ENCODE measurements around the gene ANTKMT. TPM values are rescaled to one million over a fixed set of nuclear protein-coding genes. Genes with fewer than 3 reads are reported as not detected.

ANTKMT gene
- total RNA-seq, 1 donor from 2014 or later, result 22.6 TPM

DNA sequence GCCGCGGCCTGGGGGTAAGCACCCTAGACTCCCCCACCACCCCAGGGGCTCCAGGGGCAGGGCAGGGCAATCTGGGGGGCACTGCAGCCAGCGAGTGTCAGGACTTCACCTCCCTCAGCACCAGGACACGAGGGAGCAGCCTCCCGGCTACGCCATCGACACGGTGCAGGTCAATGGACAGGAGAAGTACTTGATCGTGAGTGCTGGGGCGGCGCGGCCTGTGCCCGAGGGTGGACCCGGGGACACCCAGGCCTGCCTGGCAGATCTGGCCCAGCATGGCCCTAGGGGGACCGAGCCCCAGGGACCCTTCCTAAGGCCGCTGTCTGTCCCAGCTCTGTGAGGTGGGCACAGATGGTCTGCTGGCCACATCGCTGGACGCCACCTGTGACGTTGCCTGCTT lies 48.6 kb upstream of the ANTKMT start:
- Histone ChIP-seq H2AFZ (ENCODE audit: low read depth, low read length) (no peak overlapping the region), H3K4me3 (ENCODE audit: insufficient read depth, low read depth, low read length) (no peak overlapping the region), H3K4me2 (ENCODE audit: low read length) (no peak overlapping the region), H3K79me2 (ENCODE audit: insufficient read depth, low read length) (peaks cover 35% of the 10 kb centered on the region), H3K9ac (ENCODE audit: low read length) (no peak overlapping the region), H3K27me3 (ENCODE audit: insufficient read depth, low read length) (no peaks in the 10 kb centered on the region), H3K27ac (ENCODE audit: low read depth, low read length) (no peak overlapping the region), H3K4me1 (ENCODE audit: insufficient read depth, low read length) (peaks cover 11% of the 10 kb centered on the region), H3K9me3 (ENCODE audit: insufficient read depth, low read depth, low read length) (no peaks in the 10 kb centered on the region), H4K20me1 (ENCODE audit: insufficient read depth, low read length) (peaks cover 59% of the 10 kb centered on the region), H3K36me3 (ENCODE audit: insufficient read depth, low read length) (no peaks in the 10 kb centered on the region)
- no peaks in the 10 kb centered on the region for H3K27me3 Mint-ChIP-seq (ENCODE audit: low read depth, unreplicated experiment)
- peaks cover 2% of the 10 kb centered on the region for H3K36me3 Mint-ChIP-seq (ENCODE audit: low read depth, unreplicated experiment)
- H3K4me3 Mint-ChIP-seq (ENCODE audit: unreplicated experiment), result no peak overlapping the region
- no peak for FAIRE-seq
- TF ChIP-seq, protein P1, sequence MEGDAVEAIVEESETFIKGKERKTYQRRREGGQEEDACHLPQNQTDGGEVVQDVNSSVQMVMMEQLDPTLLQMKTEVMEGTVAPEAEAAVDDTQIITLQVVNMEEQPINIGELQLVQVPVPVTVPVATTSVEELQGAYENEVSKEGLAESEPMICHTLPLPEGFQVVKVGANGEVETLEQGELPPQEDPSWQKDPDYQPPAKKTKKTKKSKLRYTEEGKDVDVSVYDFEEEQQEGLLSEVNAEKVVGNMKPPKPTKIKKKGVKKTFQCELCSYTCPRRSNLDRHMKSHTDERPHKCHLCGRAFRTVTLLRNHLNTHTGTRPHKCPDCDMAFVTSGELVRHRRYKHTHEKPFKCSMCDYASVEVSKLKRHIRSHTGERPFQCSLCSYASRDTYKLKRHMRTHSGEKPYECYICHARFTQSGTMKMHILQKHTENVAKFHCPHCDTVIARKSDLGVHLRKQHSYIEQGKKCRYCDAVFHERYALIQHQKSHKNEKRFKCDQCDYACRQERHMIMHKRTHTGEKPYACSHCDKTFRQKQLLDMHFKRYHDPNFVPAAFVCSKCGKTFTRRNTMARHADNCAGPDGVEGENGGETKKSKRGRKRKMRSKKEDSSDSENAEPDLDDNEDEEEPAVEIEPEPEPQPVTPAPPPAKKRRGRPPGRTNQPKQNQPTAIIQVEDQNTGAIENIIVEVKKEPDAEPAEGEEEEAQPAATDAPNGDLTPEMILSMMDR (IDR thresholded peaks at IDR 0.05; ENCODE audit: insufficient read depth, low read depth, low read length), result no peak
- no peak for TF ChIP-seq EZH2 (IDR thresholded peaks at IDR 0.05; ENCODE audit: insufficient read depth, low read length)
- DNase-seq (ENCODE audit: low read depth), result no peak
- H3K27ac Mint-ChIP-seq (ENCODE audit: unreplicated experiment), result no peak overlapping the region
- H3K4me1 Mint-ChIP-seq (ENCODE audit: low read depth, unreplicated experiment), result peaks cover 2% of the 10 kb centered on the region
- H3K9me3 Mint-ChIP-seq (ENCODE audit: unreplicated experiment), result no peaks in the 10 kb centered on the region

DNA sequence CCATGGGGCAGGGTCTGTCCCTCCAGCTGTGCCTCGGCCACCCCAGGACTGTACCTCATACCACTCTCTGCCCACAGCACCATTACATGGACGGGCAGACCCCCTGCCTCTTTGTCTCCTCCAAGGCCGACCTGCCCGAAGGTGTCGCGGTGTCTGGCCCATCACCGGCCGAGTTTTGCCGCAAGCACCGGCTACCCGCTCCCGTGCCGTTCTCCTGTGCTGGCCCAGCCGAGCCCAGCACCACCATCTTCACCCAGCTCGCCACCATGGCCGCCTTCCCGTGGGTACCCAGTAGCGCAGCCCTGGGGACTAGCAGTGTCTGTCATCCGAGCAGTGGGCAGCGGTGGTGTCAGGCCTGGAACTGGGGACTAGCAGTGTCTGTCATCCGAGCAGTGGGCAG lies 48.1 kb upstream of the ANTKMT start:
- FAIRE-seq (no peak), DNase-seq (ENCODE audit: low read depth) (no peak)
- Mint-ChIP-seq H3K27ac (ENCODE audit: unreplicated experiment) (peak overlapping the region; percentile 26), H3K4me1 (ENCODE audit: low read depth, unreplicated experiment) (peaks cover 2% of the 10 kb centered on the region), H3K4me3 (ENCODE audit: unreplicated experiment) (no peak overlapping the region), H3K27me3 (ENCODE audit: low read depth, unreplicated experiment) (no peaks in the 10 kb centered on the region), H3K9me3 (ENCODE audit: unreplicated experiment) (no peaks in the 10 kb centered on the region), H3K36me3 (ENCODE audit: low read depth, unreplicated experiment) (peaks cover 2% of the 10 kb centered on the region)
- H3K4me2 ChIP-seq (ENCODE audit: low read length), result no peak overlapping the region
- no peaks in the 10 kb centered on the region for H3K36me3 ChIP-seq (ENCODE audit: insufficient read depth, low read length)
- H3K27ac ChIP-seq (ENCODE audit: low read depth, low read length), result no peak overlapping the region
- no peak overlapping the region for H3K9ac ChIP-seq (ENCODE audit: low read length)
- H3K4me1 ChIP-seq (ENCODE audit: insufficient read depth, low read length), result peaks cover 11% of the 10 kb centered on the region
- no peaks in the 10 kb centered on the region for H3K9me3 ChIP-seq (ENCODE audit: insufficient read depth, low read depth, low read length)
- H3K4me3 ChIP-seq (ENCODE audit: insufficient read depth, low read depth, low read length), result no peak overlapping the region
- H3K27me3 ChIP-seq (ENCODE audit: insufficient read depth, low read length), result no peaks in the 10 kb centered on the region
- TF ChIP-seq, protein P1 (IDR thresholded peaks at IDR 0.05; ENCODE audit: insufficient read depth, low read depth, low read length), result no peak
- no peak for TF ChIP-seq EZH2 (IDR thresholded peaks at IDR 0.05; ENCODE audit: insufficient read depth, low read length)
- H3K79me2 ChIP-seq (ENCODE audit: insufficient read depth, low read length), result peaks cover 35% of the 10 kb centered on the region
- peaks cover 59% of the 10 kb centered on the region for H4K20me1 ChIP-seq (ENCODE audit: insufficient read depth, low read length)
- H2AFZ ChIP-seq (ENCODE audit: low read depth, low read length), result no peak overlapping the region

DNA sequence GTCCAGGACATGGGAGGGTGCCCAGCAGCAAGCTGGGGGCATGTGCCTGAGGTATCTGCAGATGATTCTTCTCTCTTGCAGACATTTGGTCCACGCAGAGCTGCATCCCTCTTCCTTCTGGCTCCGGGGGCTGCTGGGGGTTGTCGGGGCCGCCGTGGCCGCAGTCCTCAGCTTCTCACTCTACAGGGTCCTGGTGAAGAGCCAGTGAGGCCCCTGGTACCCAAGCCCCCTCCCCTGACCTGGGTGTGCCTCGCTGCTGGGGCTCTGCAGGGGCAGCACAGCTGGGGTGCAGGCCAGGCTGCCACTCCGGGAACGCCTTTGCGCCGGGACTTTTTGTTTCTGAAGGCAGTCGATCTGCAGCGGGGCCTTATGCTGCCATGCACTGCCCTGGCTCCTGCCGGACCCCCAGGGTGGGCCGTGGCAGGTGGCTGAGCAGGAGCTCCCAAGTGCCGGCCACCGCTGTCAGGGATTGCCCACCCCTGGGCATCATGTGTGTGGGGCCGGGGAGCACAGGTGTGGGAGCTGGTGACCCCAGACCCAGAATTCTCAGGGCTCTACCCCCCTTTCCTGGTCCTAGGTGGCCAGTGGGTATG lies 47.5 kb upstream of the ANTKMT start:
- H3K36me3 Mint-ChIP-seq (ENCODE audit: low read depth, unreplicated experiment), result peaks cover 2% of the 10 kb centered on the region
- Histone ChIP-seq H3K27ac (ENCODE audit: low read depth, low read length) (no peak overlapping the region), H3K9me3 (ENCODE audit: insufficient read depth, low read depth, low read length) (no peaks in the 10 kb centered on the region), H2AFZ (ENCODE audit: low read depth, low read length) (no peak overlapping the region), H3K4me2 (ENCODE audit: low read length) (no peak overlapping the region), H3K36me3 (ENCODE audit: insufficient read depth, low read length) (no peaks in the 10 kb centered on the region), H3K27me3 (ENCODE audit: insufficient read depth, low read length) (no peaks in the 10 kb centered on the region), H3K79me2 (ENCODE audit: insufficient read depth, low read length) (peaks cover 29% of the 10 kb centered on the region), H3K9ac (ENCODE audit: low read length) (no peak overlapping the region), H3K4me1 (ENCODE audit: insufficient read depth, low read length) (peaks cover 11% of the 10 kb centered on the region), H3K4me3 (ENCODE audit: insufficient read depth, low read depth, low read length) (no peak overlapping the region), H4K20me1 (ENCODE audit: insufficient read depth, low read length) (peaks cover 59% of the 10 kb centered on the region)
- DNase-seq (ENCODE audit: low read depth) (no peak), FAIRE-seq (no peak)
- peaks cover 2% of the 10 kb centered on the region for H3K4me1 Mint-ChIP-seq (ENCODE audit: low read depth, unreplicated experiment)
- no peak overlapping the region for H3K4me3 Mint-ChIP-seq (ENCODE audit: unreplicated experiment)
- TF ChIP-seq, protein P1 (IDR thresholded peaks at IDR 0.05; ENCODE audit: insufficient read depth, low read depth, low read length), result no peak
- TF ChIP-seq EZH2 (IDR thresholded peaks at IDR 0.05; ENCODE audit: insufficient read depth, low read length), result no peak
- no peaks in the 10 kb centered on the region for H3K9me3 Mint-ChIP-seq (ENCODE audit: unreplicated experiment)
- H3K27me3 Mint-ChIP-seq (ENCODE audit: low read depth, unreplicated experiment), result no peaks in the 10 kb centered on the region
- H3K27ac Mint-ChIP-seq (ENCODE audit: unreplicated experiment), result no peak overlapping the region

Measured in astrocyte (in vitro differentiated cells and primary cell).